ENCODE results near the gene HOXD4.

Gene HOXD4

GRCh38 chr2:176158855-176159662 is 7.7 kb downstream of the HOXD4 start:
- no peak for DNase-seq

GRCh38 chr2:176159663-176160250 is 8.4 kb downstream of the HOXD4 start:
- no peak for DNase-seq

- no peak for DNase-seq
Measured at GRCh38 chr2:176160251-176160985, 9.1 kb downstream of the HOXD4 start.

GRCh38 chr2:176160986-176161824 is 9.9 kb downstream of the HOXD4 start:
- no peak for DNase-seq

DNA sequence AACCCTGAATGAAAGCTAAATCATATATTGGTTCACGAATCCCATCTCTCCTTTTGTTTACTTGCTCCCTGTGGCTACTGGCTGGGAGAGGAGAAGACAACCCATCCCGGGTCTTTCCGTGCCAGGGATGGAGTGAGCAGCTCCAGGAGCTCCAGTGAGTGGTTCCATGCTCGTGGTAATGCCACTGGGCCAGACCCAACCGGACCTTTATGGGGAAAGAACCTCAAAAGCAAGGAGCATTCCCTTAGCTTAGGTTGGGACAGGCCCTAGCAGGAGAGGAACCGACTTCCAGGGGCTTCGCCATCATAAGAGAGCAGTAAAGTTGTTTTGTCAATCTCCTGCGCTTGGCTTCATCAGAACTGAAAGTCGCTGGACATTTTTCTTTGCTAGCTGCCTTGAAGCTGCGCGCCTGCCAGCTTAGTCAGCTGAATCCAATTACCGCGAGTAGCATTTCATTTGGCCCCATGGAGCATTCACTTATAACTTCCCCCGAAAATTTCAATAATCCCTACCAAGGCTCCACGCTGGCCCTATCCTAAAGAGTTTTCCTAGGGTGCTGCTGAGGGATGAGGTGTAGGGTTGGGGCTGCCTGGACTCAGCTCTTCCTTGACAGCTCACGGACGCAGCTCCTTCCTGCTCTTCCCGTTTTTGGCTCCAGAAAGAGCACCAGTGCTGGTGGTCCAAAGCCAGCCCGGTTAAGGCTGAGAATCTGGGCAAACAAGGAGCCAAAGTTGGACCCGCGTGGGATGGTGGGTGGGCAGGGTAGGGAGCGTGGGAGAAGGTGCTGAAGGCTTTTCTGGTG is 10.7 kb downstream of the HOXD4 start:
- DNase-seq, result no peak

DNA sequence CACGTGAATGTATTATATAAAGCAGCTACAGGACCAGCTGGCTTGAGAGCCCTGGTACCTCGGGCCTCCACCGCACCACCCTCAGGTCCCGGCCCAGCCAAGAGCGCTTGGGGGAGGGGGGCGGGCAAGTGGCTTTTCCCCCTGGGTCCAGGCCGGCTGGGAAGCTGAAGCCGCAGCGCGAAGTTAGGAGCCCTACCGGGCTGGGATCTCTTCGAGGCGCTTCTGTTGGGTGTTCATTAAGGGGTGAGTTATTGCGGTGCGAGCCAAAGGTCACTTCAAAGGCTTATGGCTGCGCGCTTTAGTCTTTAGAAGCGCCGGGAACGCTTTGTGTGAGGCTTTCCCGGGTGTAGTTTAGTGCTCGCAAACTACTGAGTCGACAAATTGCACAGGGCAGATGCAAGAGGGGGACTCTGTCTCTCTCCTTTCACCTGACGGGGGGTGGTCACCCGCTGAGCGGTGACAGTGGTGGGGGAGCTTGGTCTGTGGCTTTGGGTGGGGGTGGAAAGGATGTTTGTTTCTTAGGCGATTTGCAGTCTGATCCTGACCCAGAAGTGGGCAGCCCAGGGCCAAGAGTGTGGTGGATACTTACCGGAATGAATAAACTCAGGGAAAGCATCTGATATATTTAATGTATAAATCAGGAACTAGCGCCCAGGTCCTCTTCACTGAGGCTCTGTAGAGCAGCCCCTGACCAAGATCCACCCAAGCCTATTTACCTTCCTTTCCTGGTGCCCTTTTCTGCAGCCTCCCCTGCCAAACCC is 11.7 kb downstream of the HOXD4 start:
- DNase-seq, result no peak

- DNase-seq, result no peak
Measured at GRCh38 chr2:176163672-176164056, 12.3 kb downstream of the HOXD4 start.

DNA sequence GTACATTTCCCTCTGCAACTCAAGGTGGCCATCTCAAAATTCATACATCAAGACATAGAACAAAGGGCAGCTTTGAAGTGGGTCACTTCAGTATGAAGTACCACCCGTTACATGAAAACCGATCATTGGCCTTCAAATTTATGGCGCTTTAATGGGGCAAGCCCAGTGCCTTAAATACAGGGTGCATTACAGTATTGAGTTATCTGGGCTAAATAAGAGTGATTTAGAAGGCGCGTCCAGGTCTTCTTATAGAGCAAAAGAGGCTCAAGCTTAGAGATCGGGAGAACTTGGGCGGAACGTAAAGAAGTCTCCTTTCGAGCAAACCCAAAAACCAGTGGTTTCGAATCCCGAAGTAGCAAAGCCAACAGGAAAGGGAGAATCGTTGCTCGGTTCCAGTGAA is 12.9 kb downstream of the HOXD4 start:
- no peak for DNase-seq

GRCh38 chr2:176164611-176165369 is 13.4 kb downstream of the HOXD4 start:
- no peak for DNase-seq

GRCh38 chr2:176165370-176166050 is 14.2 kb downstream of the HOXD4 start:
- DNase-seq, result no peak

DNA sequence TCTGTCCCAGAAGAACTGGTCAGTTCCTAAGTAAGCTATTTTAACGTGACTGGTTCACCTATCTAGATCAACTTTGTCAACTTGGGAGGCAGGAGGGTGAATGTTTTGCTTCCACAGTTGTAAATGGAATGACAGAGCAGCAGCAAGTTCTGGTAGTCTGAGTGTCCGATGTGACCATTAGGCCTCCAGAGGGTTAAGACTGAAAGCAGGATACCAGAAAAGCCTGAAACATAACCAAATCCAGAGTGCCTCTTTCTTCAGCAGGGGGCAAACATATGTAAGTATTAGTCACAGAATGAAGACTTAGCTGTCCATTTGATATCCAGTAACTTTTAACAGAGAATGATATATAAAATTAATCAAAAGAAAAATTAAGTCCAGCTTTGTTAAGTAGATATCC is 14.9 kb downstream of the HOXD4 start:
- no peak for DNase-seq

- DNase-seq, result no peak
Measured at GRCh38 chr2:176167398-176167797, 16.0 kb downstream of the HOXD4 start.

- no peak for DNase-seq
Measured at GRCh38 chr2:176169181-176169580, 17.8 kb downstream of the HOXD4 start.

DNA sequence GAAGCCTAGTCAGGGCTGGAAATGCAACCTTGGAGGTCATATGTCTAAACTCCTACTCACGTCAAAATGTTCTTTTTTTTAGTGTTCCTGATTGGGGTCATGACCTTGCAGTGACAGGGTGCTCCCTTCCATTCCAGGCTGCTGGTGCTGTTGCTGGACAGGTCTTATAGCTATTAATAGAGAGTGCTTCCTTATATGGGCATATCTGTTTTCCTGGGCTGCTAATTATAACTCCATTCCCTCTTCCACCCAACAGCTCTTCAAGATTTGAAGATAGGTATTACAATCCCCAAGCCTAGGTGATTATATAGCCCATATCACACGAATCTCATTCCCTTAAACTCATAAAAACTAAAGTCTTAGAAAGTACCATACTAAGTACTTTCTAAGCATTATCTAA is 18.4 kb downstream of the HOXD4 start:
- no peak for DNase-seq

DNA sequence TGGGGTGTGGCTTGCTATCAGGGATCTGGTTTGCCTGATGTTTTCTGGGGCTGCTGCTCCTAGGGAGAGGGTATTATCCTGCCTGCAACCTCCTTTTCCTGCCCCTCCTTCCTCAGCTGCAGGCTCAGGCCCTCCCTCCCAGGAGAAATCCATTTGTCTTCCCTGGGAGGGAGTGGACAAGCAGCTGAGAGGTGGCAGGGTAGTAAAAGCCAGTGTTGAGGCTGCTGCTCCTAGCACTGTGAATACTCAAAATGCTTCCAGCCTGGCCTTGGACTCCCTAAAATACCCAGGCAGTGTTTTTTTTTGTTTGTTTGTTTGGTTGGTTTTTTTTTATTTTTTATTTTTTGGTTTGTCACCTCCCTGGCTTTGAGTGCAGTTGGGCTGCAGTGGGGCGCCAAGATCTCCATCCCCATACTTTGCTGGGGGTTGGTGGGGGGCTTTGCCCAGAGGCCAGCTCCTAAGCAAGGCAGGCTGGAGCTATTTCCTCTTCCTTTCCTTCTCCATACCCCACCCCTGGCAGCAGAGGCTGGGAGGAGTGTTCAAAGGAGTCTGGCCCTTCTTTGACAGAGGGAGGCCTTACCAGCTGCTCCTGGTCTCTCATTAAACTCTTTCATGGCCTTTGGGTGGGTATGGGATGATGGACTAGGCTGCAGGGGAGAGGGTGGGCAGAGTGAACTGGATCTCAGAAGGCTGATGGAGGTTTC is 19.4 kb downstream of the HOXD4 start:
- no peak for DNase-seq

DNA sequence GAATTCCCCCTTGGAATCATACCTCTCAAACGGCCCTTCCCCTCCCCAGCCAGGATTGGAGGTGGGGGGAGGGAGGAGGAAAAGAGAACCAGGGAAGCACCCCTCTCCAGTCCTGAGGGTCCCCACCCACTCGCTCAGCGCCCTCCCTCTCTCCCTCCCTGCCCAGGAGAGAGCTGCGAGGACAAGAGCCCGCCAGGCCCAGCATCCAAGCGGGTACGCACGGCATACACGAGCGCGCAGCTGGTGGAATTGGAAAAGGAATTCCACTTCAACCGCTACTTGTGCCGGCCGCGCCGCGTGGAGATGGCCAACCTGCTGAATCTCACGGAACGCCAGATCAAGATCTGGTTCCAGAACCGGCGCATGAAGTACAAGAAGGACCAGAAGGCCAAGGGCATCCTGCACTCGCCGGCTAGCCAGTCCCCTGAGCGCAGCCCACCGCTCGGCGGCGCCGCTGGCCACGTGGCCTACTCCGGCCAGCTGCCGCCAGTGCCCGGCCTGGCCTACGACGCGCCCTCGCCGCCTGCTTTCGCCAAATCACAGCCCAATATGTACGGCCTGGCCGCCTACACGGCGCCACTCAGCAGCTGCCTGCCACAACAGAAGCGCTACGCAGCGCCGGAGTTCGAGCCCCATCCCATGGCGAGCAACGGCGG is 20.1 kb downstream of the HOXD4 start:
- DNase-seq, result no peak

DNA sequence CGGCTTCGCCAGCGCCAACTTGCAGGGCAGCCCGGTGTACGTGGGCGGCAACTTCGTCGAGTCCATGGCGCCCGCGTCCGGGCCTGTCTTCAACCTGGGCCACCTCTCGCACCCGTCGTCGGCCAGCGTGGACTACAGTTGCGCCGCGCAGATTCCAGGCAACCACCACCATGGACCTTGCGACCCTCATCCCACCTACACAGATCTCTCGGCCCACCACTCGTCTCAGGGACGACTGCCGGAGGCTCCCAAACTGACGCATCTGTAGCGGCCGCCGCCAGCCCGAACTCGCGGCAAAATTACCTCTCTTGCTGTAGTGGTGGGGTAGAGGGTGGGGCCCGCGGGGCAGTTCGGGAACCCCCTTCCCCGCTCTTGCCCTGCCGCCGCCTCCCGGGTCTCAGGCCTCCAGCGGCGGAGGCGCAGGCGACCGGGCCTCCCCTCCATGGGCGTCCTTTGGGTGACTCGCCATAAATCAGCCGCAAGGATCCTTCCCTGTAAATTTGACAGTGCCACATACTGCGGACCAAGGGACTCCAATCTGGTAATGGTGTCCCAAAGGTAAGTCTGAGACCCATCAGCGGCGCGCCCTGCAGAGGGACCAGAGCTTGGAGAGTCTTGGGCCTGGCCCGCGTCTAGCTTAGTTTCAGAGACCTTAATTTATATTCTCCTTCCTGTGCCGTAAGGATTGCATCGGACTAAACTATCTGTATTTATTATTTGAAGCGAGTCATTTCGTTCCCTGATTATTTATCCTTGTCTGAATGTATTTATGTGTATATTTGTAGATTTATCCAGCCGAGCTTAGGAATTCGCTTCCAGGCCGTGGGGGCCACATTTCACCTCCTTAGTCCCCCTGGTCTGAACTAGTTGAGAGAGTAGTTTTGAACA is 20.9 kb downstream of the HOXD4 start:
- DNase-seq, result no peak

Data from NCI-H1436 treated with DMSO at 0.1 percent for 48 hours (cell line).